ENCODE data around the gene DNMT3B.
"Not testable (repeated sequence)": the region's sequence is repeated elsewhere in the genome, so short reads cannot be mapped to it uniquely, and the experiment has no call there.

The DNMT3B gene

GRCh38 chr20:32792316-32792715 lies 30.1 kb downstream of the DNMT3B start:
- no peak for DNase-seq

- no peak for DNase-seq
Observed at GRCh38 chr20:32792731-32793458, 30.7 kb downstream of the DNMT3B start.

- DNase-seq: no peak
Observed at GRCh38 chr20:32796383-32796948, 34.3 kb downstream of the DNMT3B start.

- no peak for DNase-seq
Observed at GRCh38 chr20:32796981-32797451, 34.8 kb downstream of the DNMT3B start.

- not testable (repeated sequence) for DNase-seq
Observed at GRCh38 chr20:32797571-32797970, 35.4 kb downstream of the DNMT3B start.

- no peak for DNase-seq
Observed at GRCh38 chr20:32798046-32798981, 36.1 kb downstream of the DNMT3B start.

GRCh38 chr20:32803092-32803491 lies 40.9 kb downstream of the DNMT3B start:
- DNase-seq: no peak

GRCh38 chr20:32804022-32804715 lies 42.0 kb downstream of the DNMT3B start:
- no peak for DNase-seq

GRCh38 chr20:32804817-32805216 lies 42.6 kb downstream of the DNMT3B start:
- no peak for DNase-seq

- DNase-seq: no peak
Observed at GRCh38 chr20:32805721-32806120, 43.5 kb downstream of the DNMT3B start.

GRCh38 chr20:32806356-32806755 lies 44.2 kb downstream of the DNMT3B start:
- no peak for DNase-seq

- no peak for DNase-seq
Observed at GRCh38 chr20:32807706-32808105, 45.5 kb downstream of the DNMT3B start.

GRCh38 chr20:32808438-32808837 lies 46.3 kb downstream of the DNMT3B start:
- DNase-seq: no peak

- no peak for DNase-seq
Observed at GRCh38 chr20:32809907-32810306, 47.7 kb downstream of the DNMT3B start.

- DNase-seq: no peak
Observed at GRCh38 chr20:32810941-32811340, 48.8 kb downstream of the DNMT3B start.

GRCh38 chr20:32811886-32812285 lies 49.7 kb downstream of the DNMT3B start:
- no peak for DNase-seq

GRCh38 chr20:32819992-32820697 lies 58.0 kb downstream of the DNMT3B start:
- DNase-seq: peak; percentile 73

GRCh38 chr20:32820698-32821377 lies 58.7 kb downstream of the DNMT3B start:
- no peak for DNase-seq

- DNase-seq: no peak
Observed at GRCh38 chr20:32822225-32822624, 60.0 kb downstream of the DNMT3B start.

- no peak for DNase-seq
Observed at GRCh38 chr20:32823078-32823477, 60.9 kb downstream of the DNMT3B start.

All from effector CD8-positive, alpha-beta T cell (primary cell).